Measurements from ENCODE around the gene NTNG2. TPM values are rescaled to one million over a fixed set of nuclear protein-coding genes. Genes with fewer than 3 reads are reported as not detected.

Gene NTNG2
- total RNA-seq, 1 donor from 2014 or later, result 1.0 TPM

DNA sequence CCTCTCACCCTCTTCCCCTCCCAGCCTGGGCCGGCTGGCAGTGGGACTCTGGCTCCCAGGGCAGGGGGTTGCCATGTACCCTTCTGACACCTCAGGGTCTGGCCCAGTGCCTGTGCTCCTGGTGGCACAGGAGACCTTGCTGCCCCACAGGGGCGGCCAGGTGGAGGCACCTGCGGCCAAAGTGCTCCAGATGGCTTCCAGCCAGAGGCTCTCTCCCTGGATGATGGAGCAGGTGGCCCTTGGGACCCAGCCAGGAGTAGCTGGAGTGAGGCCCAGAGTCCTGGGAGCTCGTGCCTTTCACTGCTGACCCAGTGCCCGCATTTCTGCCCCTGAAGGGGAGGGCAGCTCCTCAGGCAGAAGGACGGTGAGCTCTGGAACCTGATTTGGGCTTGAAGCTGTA is 87.3 kb downstream of the NTNG2 start:
- H3K4me1 Mint-ChIP-seq, result peaks cover 4% of the 10 kb centered on the region

DNA sequence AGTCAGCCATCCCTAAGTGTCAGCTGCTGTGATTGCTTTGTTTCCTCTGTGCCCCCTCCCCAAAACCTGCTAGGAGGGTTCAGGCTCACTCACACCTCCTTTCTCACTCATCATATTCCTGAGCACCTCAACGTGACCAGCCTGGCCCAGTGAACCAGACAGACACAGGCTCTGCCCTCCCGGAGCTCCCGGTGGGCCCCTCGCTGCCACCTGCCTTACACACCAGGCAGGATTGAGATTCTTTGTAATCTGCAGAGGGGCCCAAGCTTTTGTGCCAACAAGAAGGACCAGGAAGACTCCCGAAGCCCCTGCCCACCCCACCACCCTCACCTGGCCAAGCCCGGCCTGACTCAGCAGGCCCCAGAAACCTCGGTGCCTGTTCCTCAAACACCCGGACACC is 87.8 kb downstream of the NTNG2 start:
- H3K27ac ChIP-seq, result no peak overlapping the region
- Mint-ChIP-seq H3K27me3 (ENCODE audit: insufficient read depth, low read depth) (peaks cover 11% of the 10 kb centered on the region), H3K4me1 (no peaks in the 10 kb centered on the region), H3K36me3 (peaks cover 2% of the 10 kb centered on the region), H3K4me3 (no peak overlapping the region), H3K9me3 (peaks cover 23% of the 10 kb centered on the region), H3K27ac (no peak overlapping the region)
- DNase-seq (ENCODE audit: low spot score), result no peak
- no peaks in the 10 kb centered on the region for H3F3A ChIP-seq (ENCODE audit: low read depth)
- H2AFZ ChIP-seq (replicated peaks), result no peak overlapping the region
- H3K4me2 ChIP-seq, result no peak overlapping the region
- peaks cover 11% of the 10 kb centered on the region for H3K9me3 ChIP-seq (ENCODE audit: low read depth)
- no peak overlapping the region for H3K9ac ChIP-seq
- no peaks in the 10 kb centered on the region for H3K36me3 ChIP-seq
- no peaks in the 10 kb centered on the region for H4K20me1 ChIP-seq (ENCODE audit: low read depth)
- H3K4me1 ChIP-seq, result no peaks in the 10 kb centered on the region
- TF ChIP-seq, protein P1, sequence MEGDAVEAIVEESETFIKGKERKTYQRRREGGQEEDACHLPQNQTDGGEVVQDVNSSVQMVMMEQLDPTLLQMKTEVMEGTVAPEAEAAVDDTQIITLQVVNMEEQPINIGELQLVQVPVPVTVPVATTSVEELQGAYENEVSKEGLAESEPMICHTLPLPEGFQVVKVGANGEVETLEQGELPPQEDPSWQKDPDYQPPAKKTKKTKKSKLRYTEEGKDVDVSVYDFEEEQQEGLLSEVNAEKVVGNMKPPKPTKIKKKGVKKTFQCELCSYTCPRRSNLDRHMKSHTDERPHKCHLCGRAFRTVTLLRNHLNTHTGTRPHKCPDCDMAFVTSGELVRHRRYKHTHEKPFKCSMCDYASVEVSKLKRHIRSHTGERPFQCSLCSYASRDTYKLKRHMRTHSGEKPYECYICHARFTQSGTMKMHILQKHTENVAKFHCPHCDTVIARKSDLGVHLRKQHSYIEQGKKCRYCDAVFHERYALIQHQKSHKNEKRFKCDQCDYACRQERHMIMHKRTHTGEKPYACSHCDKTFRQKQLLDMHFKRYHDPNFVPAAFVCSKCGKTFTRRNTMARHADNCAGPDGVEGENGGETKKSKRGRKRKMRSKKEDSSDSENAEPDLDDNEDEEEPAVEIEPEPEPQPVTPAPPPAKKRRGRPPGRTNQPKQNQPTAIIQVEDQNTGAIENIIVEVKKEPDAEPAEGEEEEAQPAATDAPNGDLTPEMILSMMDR (IDR thresholded peaks at IDR 0.05), result no peak
- TF ChIP-seq EZH2phosphoT487 (IDR thresholded peaks at IDR 0.05), result no peak
- no peak for TF ChIP-seq EZH2 (IDR thresholded peaks at IDR 0.05)
- H3K79me2 ChIP-seq (ENCODE audit: low read depth), result no peaks in the 10 kb centered on the region
- no peak overlapping the region for H3K4me3 ChIP-seq
- peaks cover 2% of the 10 kb centered on the region for H3K27me3 ChIP-seq

More for the DNA sequence above, 87.3 kb downstream of the NTNG2 start:
- Histone ChIP-seq H3K36me3 (no peaks in the 10 kb centered on the region), H3K79me2 (ENCODE audit: low read depth) (no peaks in the 10 kb centered on the region), H4K20me1 (ENCODE audit: low read depth) (no peaks in the 10 kb centered on the region), H3K9ac (no peak overlapping the region), H3K4me3 (no peak overlapping the region), H3K9me3 (ENCODE audit: low read depth) (peaks cover 11% of the 10 kb centered on the region), H3K27ac (no peak overlapping the region), H3K4me1 (no peaks in the 10 kb centered on the region), H3K4me2 (no peak overlapping the region), H3F3A (ENCODE audit: low read depth) (no peaks in the 10 kb centered on the region), H2AFZ (replicated peaks) (no peak overlapping the region), H3K27me3 (peaks cover 7% of the 10 kb centered on the region)
- H3K36me3 Mint-ChIP-seq, result peaks cover 2% of the 10 kb centered on the region
- no peak overlapping the region for H3K27ac Mint-ChIP-seq
- no peak overlapping the region for H3K4me3 Mint-ChIP-seq
- TF ChIP-seq EZH2 (IDR thresholded peaks at IDR 0.05) (no peak), EZH2phosphoT487 (IDR thresholded peaks at IDR 0.05) (no peak)
- TF ChIP-seq, protein P1 (IDR thresholded peaks at IDR 0.05), result no peak
- DNase-seq (ENCODE audit: low spot score), result no peak
- peaks cover 13% of the 10 kb centered on the region for H3K27me3 Mint-ChIP-seq (ENCODE audit: insufficient read depth, low read depth)
- H3K9me3 Mint-ChIP-seq, result peaks cover 23% of the 10 kb centered on the region

DNA sequence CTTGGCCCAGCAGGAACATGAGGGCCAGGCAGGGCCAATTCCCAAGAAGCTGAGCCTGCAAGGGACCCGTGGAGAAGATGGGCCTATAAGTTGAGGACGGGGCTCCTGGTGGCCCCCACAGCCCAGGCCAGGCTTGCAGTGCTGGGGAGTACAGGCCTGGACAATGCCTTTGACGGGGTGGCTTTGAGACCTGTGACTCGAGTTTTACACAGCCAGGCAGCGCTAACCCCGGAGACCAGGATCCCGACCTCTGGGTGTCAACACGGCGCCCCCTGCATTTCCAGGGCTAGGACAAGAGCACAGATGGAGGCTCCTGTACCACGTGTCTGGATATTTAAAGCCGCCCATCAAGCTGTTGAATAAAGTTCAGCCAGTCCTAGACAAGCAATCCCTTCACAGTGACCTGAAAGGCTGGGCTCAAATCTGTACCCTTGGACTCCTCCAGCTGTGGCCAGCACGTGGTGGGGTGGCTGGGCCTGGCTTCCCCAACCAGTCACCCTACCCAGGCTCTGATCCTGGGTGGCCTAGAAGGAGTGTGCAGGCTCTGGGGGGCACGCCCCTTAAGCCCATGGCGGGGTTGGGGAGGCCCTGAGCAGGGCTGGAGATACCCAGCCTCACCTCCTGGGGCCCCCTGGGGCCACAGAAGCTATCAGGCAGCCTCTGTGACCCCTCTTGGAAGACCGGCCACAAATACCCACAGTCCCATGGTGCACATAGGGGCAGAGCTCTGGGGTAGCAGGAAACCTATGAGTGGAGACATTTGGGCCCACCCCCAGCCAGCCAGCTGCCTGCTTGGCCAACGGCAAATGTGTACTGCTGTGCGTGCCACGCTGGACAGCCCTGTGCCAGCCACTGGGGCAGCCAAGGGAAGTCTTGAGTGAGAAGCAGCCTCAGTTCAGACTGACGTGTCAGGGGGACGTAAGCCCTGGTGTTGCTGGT is 88.7 kb downstream of the NTNG2 start:
- no peak overlapping the region for H3K9ac ChIP-seq
- TF ChIP-seq, protein P1 (IDR thresholded peaks at IDR 0.05), result no peak
- no peak for TF ChIP-seq EZH2 (IDR thresholded peaks at IDR 0.05)
- no peak for TF ChIP-seq EZH2phosphoT487 (IDR thresholded peaks at IDR 0.05)
- H3K9me3 ChIP-seq (ENCODE audit: low read depth), result peaks cover 11% of the 10 kb centered on the region
- no peaks in the 10 kb centered on the region for H3F3A ChIP-seq (ENCODE audit: low read depth)
- no peaks in the 10 kb centered on the region for H3K4me1 ChIP-seq
- H3K4me1 Mint-ChIP-seq, result no peaks in the 10 kb centered on the region
- no peak overlapping the region for H3K4me2 ChIP-seq
- no peaks in the 10 kb centered on the region for H3K27me3 ChIP-seq
- H3K36me3 Mint-ChIP-seq, result peaks cover 2% of the 10 kb centered on the region
- H3K36me3 ChIP-seq, result no peaks in the 10 kb centered on the region
- no peak overlapping the region for H2AFZ ChIP-seq (replicated peaks)
- H3K4me3 ChIP-seq, result no peak overlapping the region
- no peak overlapping the region for H3K4me3 Mint-ChIP-seq
- H3K27ac ChIP-seq, result no peak overlapping the region
- no peaks in the 10 kb centered on the region for H4K20me1 ChIP-seq (ENCODE audit: low read depth)
- H3K27me3 Mint-ChIP-seq (ENCODE audit: insufficient read depth, low read depth), result peaks cover 12% of the 10 kb centered on the region
- peaks cover 23% of the 10 kb centered on the region for H3K9me3 Mint-ChIP-seq
- DNase-seq (ENCODE audit: low spot score), result no peak
- no peak overlapping the region for H3K27ac Mint-ChIP-seq
- H3K79me2 ChIP-seq (ENCODE audit: low read depth), result no peaks in the 10 kb centered on the region
